Measurements from ENCODE around the gene RNF130.

DNA sequence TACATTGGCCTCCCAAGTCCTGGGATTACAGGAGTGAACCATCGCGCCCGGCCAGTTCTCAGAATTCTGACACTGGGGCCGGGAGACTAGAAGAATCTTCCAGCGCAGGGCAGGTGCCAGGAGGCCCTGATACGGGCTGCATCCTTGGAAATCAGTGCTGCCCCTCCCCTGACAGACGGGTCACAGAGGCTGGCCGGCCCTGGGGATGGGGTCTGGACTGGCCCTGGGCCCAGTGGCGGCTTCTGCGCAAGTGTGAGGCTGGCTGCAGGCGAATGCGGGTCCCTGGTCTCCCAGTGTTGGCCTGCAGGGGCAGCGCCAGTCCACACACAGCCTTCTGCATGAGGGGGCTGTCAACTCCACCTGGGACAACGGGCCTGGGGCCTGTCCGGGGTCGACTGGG, 163.0 kb downstream of the RNF130 start:
- TF ChIP-seq POLR2A (IDR thresholded peaks at IDR 0.05) (no peak), EP300 (IDR thresholded peaks at IDR 0.05) (no peak)
- TF ChIP-seq, protein P1, sequence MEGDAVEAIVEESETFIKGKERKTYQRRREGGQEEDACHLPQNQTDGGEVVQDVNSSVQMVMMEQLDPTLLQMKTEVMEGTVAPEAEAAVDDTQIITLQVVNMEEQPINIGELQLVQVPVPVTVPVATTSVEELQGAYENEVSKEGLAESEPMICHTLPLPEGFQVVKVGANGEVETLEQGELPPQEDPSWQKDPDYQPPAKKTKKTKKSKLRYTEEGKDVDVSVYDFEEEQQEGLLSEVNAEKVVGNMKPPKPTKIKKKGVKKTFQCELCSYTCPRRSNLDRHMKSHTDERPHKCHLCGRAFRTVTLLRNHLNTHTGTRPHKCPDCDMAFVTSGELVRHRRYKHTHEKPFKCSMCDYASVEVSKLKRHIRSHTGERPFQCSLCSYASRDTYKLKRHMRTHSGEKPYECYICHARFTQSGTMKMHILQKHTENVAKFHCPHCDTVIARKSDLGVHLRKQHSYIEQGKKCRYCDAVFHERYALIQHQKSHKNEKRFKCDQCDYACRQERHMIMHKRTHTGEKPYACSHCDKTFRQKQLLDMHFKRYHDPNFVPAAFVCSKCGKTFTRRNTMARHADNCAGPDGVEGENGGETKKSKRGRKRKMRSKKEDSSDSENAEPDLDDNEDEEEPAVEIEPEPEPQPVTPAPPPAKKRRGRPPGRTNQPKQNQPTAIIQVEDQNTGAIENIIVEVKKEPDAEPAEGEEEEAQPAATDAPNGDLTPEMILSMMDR (IDR thresholded peaks at IDR 0.05) = no peak
